Measurements from ENCODE around the gene TLK2. TPM values are rescaled to one million over a fixed set of nuclear protein-coding genes. Genes with fewer than 3 reads are reported as not detected.

TLK2 gene
- total RNA-seq, 4 donors from 2014 or later = 45.8 to 78.1 (median 54.1) TPM

DNA sequence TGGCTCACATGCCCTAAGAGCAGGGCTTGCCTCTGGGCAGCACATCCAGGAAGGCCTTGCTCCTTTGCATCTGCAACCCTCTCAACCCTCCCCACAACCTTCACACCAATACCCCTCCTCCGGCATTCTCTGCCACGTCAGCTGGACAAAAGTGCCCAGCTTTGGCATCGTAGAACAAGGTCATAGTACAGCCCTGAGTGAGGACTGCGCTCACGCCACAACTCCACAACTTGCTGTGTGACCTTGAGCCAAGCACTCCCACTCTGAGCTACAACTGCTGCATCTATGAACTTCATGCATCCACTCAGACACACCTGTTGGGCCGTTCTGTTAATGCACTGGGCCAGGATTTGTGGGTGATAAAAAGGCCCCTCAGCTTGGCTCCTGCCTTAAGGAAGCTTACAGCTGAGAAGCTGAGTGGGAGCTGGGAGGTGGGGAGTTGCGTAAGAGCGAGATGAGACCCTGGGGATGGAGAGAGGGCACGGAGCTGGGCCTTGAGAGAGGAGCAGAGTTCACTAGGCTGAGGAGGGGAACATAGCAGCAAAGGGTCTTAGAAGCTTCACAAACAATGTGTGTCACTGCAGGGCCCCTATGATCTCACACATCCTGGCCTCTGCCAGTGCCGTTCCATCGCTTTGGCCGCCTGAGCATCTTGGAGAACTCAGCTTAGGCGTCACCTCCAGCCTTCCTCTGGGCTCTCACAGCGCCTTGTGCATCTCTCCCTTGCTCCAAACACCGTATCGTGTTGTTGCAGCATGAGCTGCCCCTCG is 140.2 kb downstream of the TLK2 start:
- H3K27ac ChIP-seq = no peak overlapping the region
- H3K4me1 ChIP-seq = no peaks in the 10 kb centered on the region
- TF ChIP-seq POLR2A (IDR thresholded peaks at IDR 0.05) (no peak), CTCF (IDR thresholded peaks at IDR 0.05) (no peak)
- intact Hi-C loops (cut with DNase I) = no loop called here
- H3K36me3 ChIP-seq = peaks cover 0 to 4% of the 10 kb centered on the region in 2 donors
- H3K9me3 ChIP-seq = no peaks in the 10 kb centered on the region
- 71 to 75% methylated on average over 17 of the region's 17 CpGs for WGBS, 2 donors
- H3K27me3 ChIP-seq = no peaks in the 10 kb centered on the region
- DNase-seq = no peak
- H3K4me3 ChIP-seq (replicated peaks in 1 of 3) = no peak overlapping the region

DNA sequence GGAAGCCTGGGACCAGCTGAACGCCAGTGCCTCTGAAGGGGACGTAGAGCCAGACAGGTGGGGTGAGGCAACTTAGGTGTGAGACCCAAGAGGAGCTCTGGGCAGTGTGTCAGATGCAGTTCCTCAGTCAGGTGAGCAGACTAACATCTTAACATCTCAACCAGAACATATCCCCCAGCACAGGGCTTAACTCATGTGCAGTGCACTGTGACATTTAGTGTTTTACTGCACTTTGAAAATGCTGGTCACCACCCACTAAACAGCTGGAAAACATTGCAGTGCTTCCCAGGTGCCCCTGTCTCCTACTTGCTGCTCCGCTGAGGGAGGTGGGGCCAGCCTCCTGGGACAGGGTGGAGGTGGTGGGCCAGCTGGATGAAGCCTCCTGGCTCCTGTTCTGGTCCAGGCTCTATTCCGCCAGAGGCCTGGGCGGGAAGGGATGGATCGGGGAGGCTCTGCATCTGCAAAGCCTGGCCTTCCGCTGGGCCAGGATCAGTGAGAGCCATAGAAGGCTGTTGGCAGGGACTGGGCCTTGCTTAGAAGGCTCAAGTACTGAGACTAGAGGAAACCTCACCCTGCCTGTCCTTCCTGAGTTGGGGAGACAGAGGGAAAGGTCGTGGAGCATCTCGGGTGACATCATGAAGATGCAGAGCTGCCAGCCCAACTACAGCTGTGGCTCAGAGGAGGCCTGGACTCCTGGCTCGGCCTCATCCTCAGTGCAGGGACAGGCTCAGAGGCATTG is 141.0 kb downstream of the TLK2 start:
- intact Hi-C loops (cut with DNase I) = no loop called here
- no peaks in the 10 kb centered on the region for H3K4me1 ChIP-seq

GRCh38 chr17:62621223-62621622 is 142.6 kb downstream of the TLK2 start:
- intact Hi-C loops (cut with DNase I) = no loop called here
- H3K27me3 ChIP-seq = no peaks in the 10 kb centered on the region

More for the DNA sequence above, 141.0 kb downstream of the TLK2 start:
- no peaks in the 10 kb centered on the region for H3K27me3 ChIP-seq
- H3K27ac ChIP-seq = no peak overlapping the region
- no peaks in the 10 kb centered on the region for H3K9me3 ChIP-seq
- TF ChIP-seq POLR2A (IDR thresholded peaks at IDR 0.05) (no peak), CTCF (IDR thresholded peaks at IDR 0.05) (no peak)
- DNase-seq = no peak
- H3K36me3 ChIP-seq = peaks cover 0 to 4% of the 10 kb centered on the region in 2 donors
- WGBS, 2 donors = 82 to 90% methylated on average over 9 to 10 of the region's 10 CpGs
- no peak overlapping the region for H3K4me3 ChIP-seq (replicated peaks in 1 of 3)

GRCh38 chr17:62625184-62625869 is 146.7 kb downstream of the TLK2 start:
- no peaks in the 10 kb centered on the region for H3K27me3 ChIP-seq
- no peak overlapping the region for H3K27ac ChIP-seq
- intact Hi-C loops (cut with DNase I) = no loop called here
- no peak for DNase-seq
- H3K36me3 ChIP-seq = no peaks in the 10 kb centered on the region
- TF ChIP-seq POLR2A (IDR thresholded peaks at IDR 0.05) (no peak), CTCF (IDR thresholded peaks at IDR 0.05) (no peak)
- H3K9me3 ChIP-seq = no peaks in the 10 kb centered on the region
- H3K4me3 ChIP-seq (replicated peaks in 1 of 3) = no peak overlapping the region
- H3K4me1 ChIP-seq = peaks cover 6 to 22% of the 10 kb centered on the region in 2 donors
- WGBS, 2 donors = 88 to 90% methylated on average over 16 to 19 of the region's 19 CpGs

More at GRCh38 chr17:62621223-62621622, 142.6 kb downstream of the TLK2 start:
- no peak for DNase-seq
- H3K36me3 ChIP-seq = no peaks in the 10 kb centered on the region
- H3K9me3 ChIP-seq = no peaks in the 10 kb centered on the region
- no peaks in the 10 kb centered on the region for H3K4me1 ChIP-seq
- H3K4me3 ChIP-seq (replicated peaks in 1 of 3) = no peak overlapping the region
- 84 to 94% methylated on average over 5 to 11 of the region's 11 CpGs for WGBS, 2 donors
- H3K27ac ChIP-seq = no peak overlapping the region
- TF ChIP-seq CTCF (IDR thresholded peaks at IDR 0.05) (no peak), POLR2A (IDR thresholded peaks at IDR 0.05) (no peak)

Data from thyroid gland (tissue), 4 donors.